GM23338 (cell line): Measurements from ENCODE around the gene SLC51A. TPM values are rescaled to one million over a fixed set of nuclear protein-coding genes. Genes with fewer than 3 reads are reported as not detected.

Experiments
- ATAC-seq: fragments of 200-7000 bp; cut with Tn5 transposase; 3 replicates; pipeline ENCODE4 v1.9.1; 2020
- DNase-seq: peaks from one replicate; pipeline ENCODE4 v3.0.0-alpha.2; 2015; ENCODE audit warnings: low spot score
- H2AFZ ChIP-seq: fragments of 200-600 bp; sonication (generic); 2 replicates; pipeline ENCODE4 v1.8.0; 2016; ENCODE audit warnings: antibody characterized with exemption, mild to moderate bottlenecking, moderate library complexity
- H3F3A ChIP-seq: fragments of 200-600 bp; sonication (generic); replicated peaks from 2 replicates; pipeline ENCODE4 v1.8.0; 2017; ENCODE audit warnings: antibody characterized with exemption, mixed run types, low read depth
- H3K27ac ChIP-seq: fragments of 200-600 bp; sonication (generic); 2 replicates; pipeline ENCODE4 v1.6.1; 2016; ENCODE audit warnings: low read depth
- H3K27me3 ChIP-seq: fragments of 200-600 bp; sonication (generic); 2 replicates; pipeline ENCODE4 v1.8.0; 2016; ENCODE audit warnings: mild to moderate bottlenecking, mixed run types, moderate library complexity; ENCODE audit not compliant: insufficient read depth
- H3K36me3 ChIP-seq: fragments of 200-600 bp; sonication (generic); 2 replicates; pipeline ENCODE4 v1.8.0; 2016; ENCODE audit warnings: mild to moderate bottlenecking; ENCODE audit not compliant: insufficient read depth
- H3K4me1 ChIP-seq: fragments of 200-600 bp; sonication (generic); 2 replicates; pipeline ENCODE4 v1.8.0; 2016; ENCODE audit warnings: mild to moderate bottlenecking, moderate library complexity; ENCODE audit not compliant: insufficient read depth
- H3K4me2 ChIP-seq: fragments of 200-600 bp; sonication (generic); 2 replicates; pipeline ENCODE4 v1.7.1; 2017; ENCODE audit warnings: mixed run types
- H3K4me3 ChIP-seq: fragments of 200-600 bp; sonication (generic); 2 replicates; pipeline ENCODE4 v1.6.1; 2016; ENCODE audit warnings: mixed run types
- H3K79me2 ChIP-seq: fragments of 200-600 bp; sonication (generic); replicated peaks from 2 replicates; pipeline ENCODE4 v1.8.0; 2017; ENCODE audit warnings: mild to moderate bottlenecking; ENCODE audit not compliant: insufficient read depth
- H3K9me2 ChIP-seq: fragments of 200-600 bp; sonication (generic); 2 replicates; pipeline ENCODE4 v1.8.0; 2017; ENCODE audit not compliant: insufficient read depth
- H4K20me1 ChIP-seq: fragments of 200-600 bp; sonication (generic); replicated peaks from 2 replicates; pipeline ENCODE4 v1.8.0; 2017; ENCODE audit warnings: mild to moderate bottlenecking; ENCODE audit not compliant: insufficient read depth
- H3K27ac Mint-ChIP-seq: 2 replicates; pipeline ENCODE4 v1.8.0; 2020; ENCODE audit warnings: inconsistent platforms, mild to moderate bottlenecking, moderate library complexity, mixed read lengths
- H3K27me3 Mint-ChIP-seq: 3 replicates; pipeline ENCODE4 v1.8.0; 2022; ENCODE audit warnings: low read depth, mild to moderate bottlenecking, moderate library complexity, mixed read lengths, inconsistent platforms; ENCODE audit not compliant: insufficient read depth, poor library complexity
- H3K36me3 Mint-ChIP-seq: 3 replicates; pipeline ENCODE4 v1.8.0; 2021; ENCODE audit warnings: low read depth, mild to moderate bottlenecking, inconsistent platforms, moderate library complexity, mixed read lengths
- H3K4me1 Mint-ChIP-seq: 3 replicates; pipeline ENCODE4 v1.8.0; 2020; ENCODE audit warnings: mild to moderate bottlenecking, inconsistent platforms, mixed read lengths
- H3K4me3 Mint-ChIP-seq: 3 replicates; pipeline ENCODE4 v1.8.0; 2021; ENCODE audit warnings: moderate library complexity, mild to moderate bottlenecking, inconsistent platforms, mixed read lengths
- H3K9me3 Mint-ChIP-seq: 3 replicates; pipeline ENCODE4 v1.8.0; 2020; ENCODE audit warnings: moderate library complexity, mild to moderate bottlenecking, inconsistent platforms, mixed read lengths
- CREB1 ChIP-seq: fragments of 250-450 bp; sonication (Bioruptor Pico); IDR thresholded peaks from 2 replicates; pipeline ENCODE4 v1.5.0; 2020; ENCODE audit warnings: low read depth, mild to moderate bottlenecking, moderate library complexity
- CTCF ChIP-seq, 2 experiments: fragments of 200-600 bp in 1 of 2; sonication (generic) in 1 of 2; conservative IDR thresholded peaks; 2 replicates each; pipeline versions ENCODE4 v1.5.1 to v1.6.1; 2016 to 2017; ENCODE audit warnings: antibody characterized with exemption in 2 of 2, low read depth in 2 of 2, mild to moderate bottlenecking in 2 of 2, moderate library complexity in 1 of 2
- ETS1 ChIP-seq: IDR thresholded peaks from 2 replicates; pipeline ENCODE4 v1.6.1; 2016; ENCODE audit warnings: antibody characterized with exemption
- EZH2 ChIP-seq: fragments of 200-600 bp; sonication (generic); IDR thresholded peaks from one replicate; pipeline ENCODE4 v1.8.0; 2017; ENCODE audit warnings: antibody characterized with exemption, mild to moderate bottlenecking, low read depth; ENCODE audit not compliant: unreplicated experiment
- EZH2phosphoT487 ChIP-seq: fragments of 200-600 bp; sonication (generic); IDR thresholded peaks from one replicate; pipeline ENCODE4 v1.8.1; 2018; ENCODE audit warnings: antibody characterized with exemption; ENCODE audit not compliant: unreplicated experiment
- JUNB ChIP-seq: IDR thresholded peaks from one replicate; pipeline ENCODE4 v1.6.1; 2016; ENCODE audit warnings: antibody characterized with exemption; ENCODE audit not compliant: unreplicated experiment
- NANOG ChIP-seq: IDR thresholded peaks from 2 replicates; pipeline ENCODE4 v1.6.1; 2016; ENCODE audit warnings: antibody characterized with exemption, borderline replicate concordance
- POLR2AphosphoS5 ChIP-seq: IDR thresholded peaks from 2 replicates; pipeline ENCODE4 v1.6.1; 2016; ENCODE audit warnings: antibody characterized with exemption, low read depth
- REST ChIP-seq: IDR thresholded peaks from one replicate; pipeline ENCODE4 v1.6.1; 2018; ENCODE audit warnings: antibody characterized with exemption; ENCODE audit not compliant: unreplicated experiment
- STAT1 ChIP-seq: IDR thresholded peaks from one replicate; pipeline ENCODE4 v1.6.1; 2016; ENCODE audit warnings: antibody characterized with exemption; ENCODE audit not compliant: unreplicated experiment
- ZNF114 ChIP-seq: fragments of 250-450 bp; sonication (Bioruptor Pico); IDR thresholded peaks from 2 replicates; pipeline ENCODE4 v1.5.0; 2020; ENCODE audit warnings: mild to moderate bottlenecking, moderate library complexity
- ZNF331 ChIP-seq: fragments of 250-450 bp; sonication (Bioruptor Pico); IDR thresholded peaks from 2 replicates; pipeline ENCODE4 v1.5.0; 2020; ENCODE audit warnings: low read depth, mild to moderate bottlenecking, moderate library complexity
- polyA plus RNA-seq: library from polyadenylated mRNA; unstranded; fragments of >200 nt; fragmentation: Nextera tagmentation; extraction: Ambion mirVana; gene quantifications from 2 replicates; pipeline ENCODE4 v1.2.1, GENCODE V29; 2016
- total RNA-seq: library from RNA; depleted of rRNA; stranded (reverse); fragments of >200 nt; shearing (Covaris generic); gene quantifications from 2 replicates; pipeline ENCODE4 v1.2.3, GENCODE V29; 2014
- TF ChIP-seq, protein P1 (sequence below): fragments of 250-450 bp; sonication (Bioruptor Pico); IDR thresholded peaks from 2 replicates; pipeline ENCODE4 v1.5.0; 2020; ENCODE audit warnings: mild to moderate bottlenecking, moderate library complexity

The SLC51A gene
- total and polyA plus RNA-seq, 2 experiments from 2014 or later: 4.0 to 6.7 TPM

- Histone ChIP-seq H3K79me2 (peaks cover 20% of the 10 kb centered on the region), H2AFZ (no peak overlapping the region), H3K4me3 (no peak overlapping the region), H3K4me2 (no peak overlapping the region), H3F3A (no peaks in the 10 kb centered on the region), H3K27me3 (no peaks in the 10 kb centered on the region), H3K9me2 (no peaks in the 10 kb centered on the region), H3K36me3 (peaks cover 6% of the 10 kb centered on the region; the same call in 1 of the 2 replicates), H3K4me1 (no peaks in the 10 kb centered on the region), H4K20me1 (no peaks in the 10 kb centered on the region), H3K27ac (no peak overlapping the region; the same call in 1 of the 2 replicates)
- Mint-ChIP-seq H3K27ac (no peak overlapping the region), H3K4me1 (peaks cover 3% of the 10 kb centered on the region; the same call in 2 of the 3 replicates), H3K4me3 (no peak overlapping the region), H3K36me3 (peaks cover 67% of the 10 kb centered on the region), H3K27me3 (peaks cover under 1% of the 10 kb centered on the region), H3K9me3 (peaks cover 26% of the 10 kb centered on the region)
- ATAC-seq (no peak), DNase-seq (no peak)
- TF ChIP-seq EZH2 (no peak), POLR2AphosphoS5 (no peak), ETS1 (no peak), NANOG (no peak), REST (no peak), EZH2phosphoT487 (no peak), CREB1 (CRISPR knock-in tag) (no peak), ZNF114 (CRISPR knock-in tag) (no peak), STAT1 (no peak), CTCF (conservative IDR thresholded peaks at IDR 0.05; ENCODE audit: low read depth in 2 of 2) (no peak), JUNB (no peak), ZNF331 (CRISPR knock-in tag) (no peak)
- TF ChIP-seq, protein P1, sequence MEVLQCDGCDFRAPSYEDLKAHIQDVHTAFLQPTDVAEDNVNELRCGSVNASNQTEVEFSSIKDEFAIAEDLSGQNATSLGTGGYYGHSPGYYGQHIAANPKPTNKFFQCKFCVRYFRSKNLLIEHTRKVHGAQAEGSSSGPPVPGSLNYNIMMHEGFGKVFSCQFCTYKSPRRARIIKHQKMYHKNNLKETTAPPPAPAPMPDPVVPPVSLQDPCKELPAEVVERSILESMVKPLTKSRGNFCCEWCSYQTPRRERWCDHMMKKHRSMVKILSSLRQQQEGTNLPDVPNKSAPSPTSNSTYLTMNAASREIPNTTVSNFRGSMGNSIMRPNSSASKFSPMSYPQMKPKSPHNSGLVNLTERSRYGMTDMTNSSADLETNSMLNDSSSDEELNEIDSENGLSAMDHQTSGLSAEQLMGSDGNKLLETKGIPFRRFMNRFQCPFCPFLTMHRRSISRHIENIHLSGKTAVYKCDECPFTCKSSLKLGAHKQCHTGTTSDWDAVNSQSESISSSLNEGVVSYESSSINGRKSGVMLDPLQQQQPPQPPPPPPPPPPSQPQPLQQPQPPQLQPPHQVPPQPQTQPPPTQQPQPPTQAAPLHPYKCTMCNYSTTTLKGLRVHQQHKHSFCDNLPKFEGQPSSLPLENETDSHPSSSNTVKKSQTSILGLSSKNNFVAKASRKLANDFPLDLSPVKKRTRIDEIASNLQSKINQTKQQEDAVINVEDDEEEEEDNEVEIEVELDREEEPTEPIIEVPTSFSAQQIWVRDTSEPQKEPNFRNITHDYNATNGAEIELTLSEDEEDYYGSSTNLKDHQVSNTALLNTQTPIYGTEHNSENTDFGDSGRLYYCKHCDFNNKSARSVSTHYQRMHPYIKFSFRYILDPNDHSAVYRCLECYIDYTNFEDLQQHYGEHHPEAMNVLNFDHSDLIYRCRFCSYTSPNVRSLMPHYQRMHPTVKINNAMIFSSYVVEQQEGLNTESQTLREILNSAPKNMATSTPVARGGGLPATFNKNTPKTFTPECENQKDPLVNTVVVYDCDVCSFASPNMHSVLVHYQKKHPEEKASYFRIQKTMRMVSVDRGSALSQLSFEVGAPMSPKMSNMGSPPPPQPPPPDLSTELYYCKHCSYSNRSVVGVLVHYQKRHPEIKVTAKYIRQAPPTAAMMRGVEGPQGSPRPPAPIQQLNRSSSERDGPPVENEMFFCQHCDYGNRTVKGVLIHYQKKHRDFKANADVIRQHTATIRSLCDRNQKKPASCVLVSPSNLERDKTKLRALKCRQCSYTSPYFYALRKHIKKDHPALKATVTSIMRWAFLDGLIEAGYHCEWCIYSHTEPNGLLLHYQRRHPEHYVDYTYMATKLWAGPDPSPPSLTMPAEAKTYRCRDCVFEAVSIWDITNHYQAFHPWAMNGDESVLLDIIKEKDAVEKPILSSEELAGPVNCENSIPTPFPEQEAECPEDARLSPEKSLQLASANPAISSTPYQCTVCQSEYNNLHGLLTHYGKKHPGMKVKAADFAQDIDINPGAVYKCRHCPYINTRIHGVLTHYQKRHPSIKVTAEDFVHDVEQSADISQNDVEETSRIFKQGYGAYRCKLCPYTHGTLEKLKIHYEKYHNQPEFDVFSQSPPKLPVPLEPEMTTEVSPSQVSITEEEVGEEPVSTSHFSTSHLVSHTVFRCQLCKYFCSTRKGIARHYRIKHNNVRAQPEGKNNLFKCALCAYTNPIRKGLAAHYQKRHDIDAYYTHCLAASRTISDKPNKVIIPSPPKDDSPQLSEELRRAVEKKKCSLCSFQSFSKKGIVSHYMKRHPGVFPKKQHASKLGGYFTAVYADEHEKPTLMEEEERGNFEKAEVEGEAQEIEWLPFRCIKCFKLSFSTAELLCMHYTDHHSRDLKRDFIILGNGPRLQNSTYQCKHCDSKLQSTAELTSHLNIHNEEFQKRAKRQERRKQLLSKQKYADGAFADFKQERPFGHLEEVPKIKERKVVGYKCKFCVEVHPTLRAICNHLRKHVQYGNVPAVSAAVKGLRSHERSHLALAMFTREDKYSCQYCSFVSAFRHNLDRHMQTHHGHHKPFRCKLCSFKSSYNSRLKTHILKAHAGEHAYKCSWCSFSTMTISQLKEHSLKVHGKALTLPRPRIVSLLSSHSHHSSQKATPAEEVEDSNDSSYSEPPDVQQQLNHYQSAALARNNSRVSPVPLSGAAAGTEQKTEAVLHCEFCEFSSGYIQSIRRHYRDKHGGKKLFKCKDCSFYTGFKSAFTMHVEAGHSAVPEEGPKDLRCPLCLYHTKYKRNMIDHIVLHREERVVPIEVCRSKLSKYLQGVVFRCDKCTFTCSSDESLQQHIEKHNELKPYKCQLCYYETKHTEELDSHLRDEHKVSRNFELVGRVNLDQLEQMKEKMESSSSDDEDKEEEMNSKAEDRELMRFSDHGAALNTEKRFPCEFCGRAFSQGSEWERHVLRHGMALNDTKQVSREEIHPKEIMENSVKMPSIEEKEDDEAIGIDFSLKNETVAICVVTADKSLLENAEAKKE: no peak
These were observed 54.2 kb downstream of the SLC51A start for GRCh38 chr3:196270499-196270898.
